GM21576 (cell line): ENCODE results near the gene L3MBTL1.

Experiments
- ATAC-seq: cut with Tn5 transposase; IDR thresholded peaks from one replicate; pipeline ENCODE4 v1.9.1; 2021; ENCODE audit warnings: mild to moderate bottlenecking, moderate library complexity; ENCODE audit not compliant: unreplicated experiment

Gene L3MBTL1

GRCh38 chr20:43558412-43559146 is 51.1 kb downstream of the L3MBTL1 start, which contains the start of gene SGK2:
SGK2 (plus strand) TSS chr20:43559027; CDS start chr20:43566496, 7,469 bp downstream.
- ATAC-seq, result no peak

DNA sequence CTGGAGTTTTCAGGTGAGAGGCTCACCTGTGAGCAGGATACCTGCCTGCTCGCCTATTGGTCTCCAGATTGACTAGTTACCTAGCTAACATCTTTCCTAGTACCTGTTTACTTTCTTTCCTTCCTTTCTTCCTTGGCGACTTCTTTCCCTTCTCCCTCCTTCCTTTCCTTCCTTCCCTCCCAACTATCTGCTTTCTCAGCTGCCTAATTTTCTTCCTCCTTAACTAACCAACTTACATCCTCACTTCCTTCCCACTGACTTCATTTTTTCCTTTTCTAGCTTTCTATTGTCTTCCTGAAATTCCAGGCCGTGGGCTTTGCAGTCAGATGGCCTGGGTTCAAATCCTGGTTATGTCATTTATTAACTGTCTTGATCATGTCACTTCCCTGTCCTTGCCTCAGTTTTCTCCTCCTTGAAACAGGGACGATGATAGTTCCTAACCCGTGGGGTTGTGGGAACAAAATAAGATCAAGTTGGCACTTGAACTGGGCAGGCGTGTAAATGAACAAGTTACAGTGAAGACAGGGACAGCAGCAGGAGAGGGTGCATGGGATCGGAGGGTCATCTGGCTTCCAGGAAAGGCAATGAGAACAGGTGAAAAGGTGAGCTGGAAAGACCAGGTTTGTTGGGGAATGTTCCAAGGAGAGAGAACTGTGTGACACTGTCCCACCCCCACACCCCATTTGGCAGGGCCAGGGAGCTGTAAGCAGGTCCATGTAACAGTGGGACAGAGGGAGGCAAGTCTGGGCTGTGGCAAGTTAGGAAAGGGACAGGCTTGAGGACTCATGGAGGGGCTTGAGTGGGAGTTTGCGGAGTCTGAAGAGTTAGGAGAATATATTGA is 51.9 kb downstream of the L3MBTL1 start:
- no peak for ATAC-seq

GRCh38 chr20:43560974-43561373 is 53.5 kb downstream of the L3MBTL1 start:
- ATAC-seq, result no peak

DNA sequence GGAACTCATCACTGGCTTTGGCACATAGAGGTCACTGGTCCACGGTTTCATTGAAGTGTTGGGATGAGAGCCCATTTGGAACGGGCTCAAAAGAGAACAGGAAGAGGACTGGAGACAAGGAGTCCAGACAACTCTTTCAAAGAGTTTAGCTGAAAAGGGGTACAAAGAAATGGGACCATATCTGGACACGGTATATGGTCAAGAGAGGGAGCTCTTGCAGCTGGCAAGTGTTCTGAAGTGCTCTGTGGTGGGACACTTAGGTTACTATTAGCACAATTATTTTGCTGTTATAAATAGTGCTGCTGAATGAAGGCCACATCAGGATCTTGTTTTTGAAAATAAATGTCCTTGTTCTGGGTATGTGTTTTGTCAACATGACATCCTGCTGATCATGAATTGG is 55.9 kb downstream of the L3MBTL1 start:
- ATAC-seq, result no peak

GRCh38 chr20:43563991-43564390 is 56.5 kb downstream of the L3MBTL1 start:
- no peak for ATAC-seq

DNA sequence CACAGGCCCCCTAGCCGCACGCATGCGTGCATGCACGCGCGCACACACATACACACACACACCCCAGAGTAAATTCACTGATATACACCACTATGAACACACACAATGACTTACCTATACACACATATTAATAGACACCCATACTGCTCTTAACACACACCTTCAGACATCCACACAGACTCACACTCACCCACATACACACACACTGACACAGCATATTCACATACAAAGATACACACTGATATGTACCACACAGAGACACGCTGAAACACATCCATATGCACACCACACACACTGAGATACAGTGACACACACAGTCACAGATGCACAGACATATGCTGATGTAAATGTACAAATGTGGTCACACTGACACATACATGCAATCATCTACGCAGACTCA is 57.0 kb downstream of the L3MBTL1 start:
- no peak for ATAC-seq

DNA sequence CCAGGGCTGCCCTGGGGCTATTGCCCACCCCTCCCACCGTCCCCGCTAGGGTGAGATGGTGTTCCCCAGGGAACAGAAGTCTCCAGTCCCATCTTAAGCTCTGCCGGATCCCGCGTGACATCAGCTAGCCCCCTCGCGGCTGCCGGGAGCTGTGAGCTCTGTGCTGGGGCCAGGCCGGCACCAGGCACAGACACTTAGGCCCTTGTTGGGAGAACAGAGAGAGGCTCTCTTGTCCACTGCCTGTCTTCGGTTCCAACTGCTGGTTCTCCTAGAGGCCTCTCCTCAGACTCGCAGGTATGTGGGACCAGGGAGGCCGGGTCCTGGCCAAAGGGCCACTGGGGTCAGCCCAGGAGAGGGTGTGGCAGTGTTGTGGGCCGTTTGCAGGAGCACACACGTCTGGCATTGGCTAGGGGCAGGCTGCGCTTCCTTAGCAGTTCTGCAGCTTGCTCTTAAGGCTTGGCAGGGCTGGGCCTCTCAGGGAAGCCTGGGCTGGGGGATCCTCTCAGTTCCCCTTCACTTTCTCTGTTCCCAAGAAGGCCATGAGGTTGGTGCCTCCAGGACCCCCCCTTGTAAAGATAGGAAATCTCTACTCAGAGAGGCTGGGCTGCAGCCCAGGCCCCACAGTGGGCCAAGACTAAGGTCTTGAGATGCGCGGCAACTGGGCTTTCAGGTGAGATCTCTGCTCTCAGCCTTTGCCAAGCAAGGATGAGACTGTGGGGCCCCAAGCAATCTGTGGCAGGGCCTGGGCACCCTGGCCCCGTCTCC is 57.7 kb downstream of the L3MBTL1 start:
- no peak for ATAC-seq

DNA sequence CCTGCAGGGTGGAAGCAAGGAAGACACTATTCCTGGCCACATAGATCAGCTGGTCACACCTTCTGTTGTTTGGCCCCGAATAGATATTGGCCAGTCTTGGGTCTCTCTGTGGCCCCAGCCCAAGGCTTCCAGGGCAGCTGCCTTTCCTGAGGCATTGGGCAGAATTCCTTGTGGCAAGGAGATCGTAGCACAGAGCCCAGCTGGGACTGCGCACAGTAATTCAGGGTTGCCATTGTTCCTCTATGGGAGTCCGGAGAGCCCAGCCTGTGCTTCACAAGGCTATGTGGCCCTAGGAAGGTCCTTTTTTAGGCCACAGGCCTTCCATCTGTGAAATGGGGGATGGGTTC is 58.2 kb downstream of the L3MBTL1 start:
- no peak for ATAC-seq

DNA sequence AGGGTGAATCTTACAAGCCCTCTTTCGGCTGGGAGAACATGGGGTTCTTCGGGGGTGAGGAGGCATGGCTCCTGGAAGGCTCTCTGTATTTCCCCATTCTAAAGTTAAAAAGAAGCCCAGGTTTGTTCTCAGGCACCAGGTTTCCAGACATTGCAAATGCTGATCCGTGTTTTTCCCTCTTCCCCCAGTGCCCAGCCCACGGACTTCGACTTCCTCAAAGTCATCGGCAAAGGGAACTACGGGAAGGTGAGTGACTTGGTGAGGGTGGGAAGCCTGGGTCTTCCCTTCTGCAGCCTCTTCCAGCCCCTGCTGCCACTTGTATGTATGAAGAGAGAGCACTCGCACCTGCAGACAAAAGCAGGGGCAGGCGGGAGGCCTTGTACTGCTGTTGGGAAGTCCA is 60.0 kb downstream of the L3MBTL1 start:
- ATAC-seq, result no peak

GRCh38 chr20:43568706-43569105 is 61.2 kb downstream of the L3MBTL1 start:
- no peak for ATAC-seq

GRCh38 chr20:43569282-43569681 is 61.8 kb downstream of the L3MBTL1 start:
- no peak for ATAC-seq

DNA sequence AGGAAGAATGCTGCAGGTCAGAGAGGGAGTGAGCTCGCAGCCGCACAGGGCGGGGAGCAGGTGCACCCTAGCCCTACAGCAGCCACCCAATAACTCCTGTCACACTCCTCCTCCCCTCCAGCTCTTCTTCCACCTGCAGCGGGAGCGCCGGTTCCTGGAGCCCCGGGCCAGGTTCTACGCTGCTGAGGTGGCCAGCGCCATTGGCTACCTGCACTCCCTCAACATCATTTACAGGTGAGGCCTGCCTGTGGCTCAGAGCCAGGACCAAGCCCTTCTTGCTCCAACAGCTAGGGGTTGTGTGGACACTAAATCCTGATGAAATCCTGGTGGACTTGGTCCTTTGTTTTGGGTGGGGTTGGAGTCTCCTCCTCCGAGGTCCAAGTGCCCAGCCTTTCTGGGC is 63.0 kb downstream of the L3MBTL1 start:
- ATAC-seq, result no peak

DNA sequence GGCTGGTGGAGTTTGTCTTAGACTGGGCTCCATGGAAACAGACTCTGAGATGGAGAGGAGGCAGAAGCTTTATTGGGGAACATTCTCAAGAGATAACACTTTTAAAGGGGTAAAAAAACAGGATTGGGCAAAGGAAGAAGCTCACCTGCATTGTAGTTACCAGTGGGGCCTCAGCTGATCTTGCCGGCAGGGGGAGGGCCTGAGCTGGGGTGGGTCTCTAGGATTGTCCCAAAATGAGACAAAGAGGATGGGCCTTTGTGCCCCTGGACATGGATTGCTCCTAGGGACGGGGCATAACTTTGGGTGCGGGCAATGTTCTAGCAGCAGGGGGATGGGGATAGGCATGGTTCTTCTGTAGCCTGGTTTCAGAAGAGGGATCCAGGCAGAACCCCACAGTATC is 63.8 kb downstream of the L3MBTL1 start:
- no peak for ATAC-seq

- ATAC-seq, result no peak
Observed at GRCh38 chr20:43571771-43572170, 64.3 kb downstream of the L3MBTL1 start.

DNA sequence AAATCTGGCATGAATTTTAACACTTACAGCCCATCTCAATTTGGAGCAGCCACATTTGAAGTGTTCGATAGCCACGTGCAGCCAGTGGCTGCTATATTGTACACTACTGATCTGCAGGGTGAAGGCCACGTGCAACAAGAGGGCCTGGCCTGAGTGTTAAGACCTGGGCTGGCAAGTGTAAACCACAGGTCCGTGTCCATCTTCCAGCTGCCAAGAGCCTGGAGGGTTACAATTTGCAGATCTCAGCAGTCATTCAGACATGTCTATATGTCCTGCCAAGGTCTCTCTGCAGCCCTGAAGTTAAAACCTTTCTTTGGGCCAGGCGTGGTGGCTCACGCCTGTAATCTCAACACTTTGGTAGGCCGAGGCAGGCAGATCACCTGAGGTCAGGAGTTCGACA is 65.4 kb downstream of the L3MBTL1 start:
- ATAC-seq, result no peak

- ATAC-seq, result no peak
Observed at GRCh38 chr20:43576108-43576507, 68.6 kb downstream of the L3MBTL1 start.

DNA sequence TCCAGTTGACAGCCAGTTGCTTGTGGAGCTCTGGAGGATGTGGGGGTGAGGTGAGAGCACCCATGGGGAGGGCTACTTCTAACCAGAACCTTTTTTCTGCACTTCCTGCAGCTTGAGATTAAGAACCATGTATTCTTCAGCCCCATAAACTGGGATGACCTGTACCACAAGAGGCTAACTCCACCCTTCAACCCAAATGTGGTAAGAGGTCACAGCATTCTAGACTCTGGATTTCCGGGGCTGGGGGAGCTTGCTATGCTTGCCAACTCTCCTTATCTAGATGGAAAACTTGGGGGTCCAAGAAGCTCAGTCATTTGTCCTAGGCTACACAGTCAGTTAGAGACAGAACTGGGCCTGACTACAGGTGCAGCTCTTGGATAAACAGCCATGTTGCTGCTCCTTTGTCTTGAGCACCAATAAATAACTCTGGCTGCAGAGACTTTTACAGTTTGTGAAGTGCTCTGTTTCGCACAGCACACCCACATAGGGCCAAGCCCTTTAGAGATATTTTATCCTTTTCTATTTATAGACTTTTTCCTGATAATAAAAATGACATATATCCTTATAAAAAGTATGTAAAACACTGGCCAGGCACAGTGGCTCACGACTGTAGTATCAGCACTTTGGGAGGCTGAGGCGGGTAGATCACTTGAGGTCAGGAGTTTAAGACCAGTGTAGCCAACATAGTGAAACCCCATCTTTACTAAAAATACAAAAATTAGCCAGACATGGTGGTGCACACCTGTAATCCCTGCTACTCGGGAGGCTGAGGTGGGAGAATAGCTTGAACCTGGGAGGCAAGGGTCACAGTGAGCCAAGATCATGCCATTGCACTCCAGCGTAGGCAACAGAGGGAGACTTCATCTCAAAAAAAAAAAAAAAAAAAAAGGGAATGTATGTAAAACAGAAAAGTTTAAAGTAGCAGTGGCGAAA is 72.6 kb downstream of the L3MBTL1 start:
- ATAC-seq, result no peak

GRCh38 chr20:43583133-43583864 is 75.8 kb downstream of the L3MBTL1 start:
- no peak for ATAC-seq

GRCh38 chr20:43583982-43584432 is 76.5 kb downstream of the L3MBTL1 start:
- ATAC-seq, result no peak
